Measurements from ENCODE around the gene TOMM20.

- TF ChIP-seq CTCF (IDR thresholded peaks at IDR 0.05; ENCODE audit: low read length) (no peak), EZH2 (optimal IDR thresholded peaks at IDR 0.05; ENCODE audit: low read depth, low read length) (no peak), EZH2phosphoT487 (IDR thresholded peaks at IDR 0.05; ENCODE audit: low read length) (no peak)
Observed at GRCh38 chr1:235088907-235089306, 39.7 kb downstream of the TOMM20 start.
